ENCODE measurements around the gene PTPN5.

The PTPN5 gene

DNA sequence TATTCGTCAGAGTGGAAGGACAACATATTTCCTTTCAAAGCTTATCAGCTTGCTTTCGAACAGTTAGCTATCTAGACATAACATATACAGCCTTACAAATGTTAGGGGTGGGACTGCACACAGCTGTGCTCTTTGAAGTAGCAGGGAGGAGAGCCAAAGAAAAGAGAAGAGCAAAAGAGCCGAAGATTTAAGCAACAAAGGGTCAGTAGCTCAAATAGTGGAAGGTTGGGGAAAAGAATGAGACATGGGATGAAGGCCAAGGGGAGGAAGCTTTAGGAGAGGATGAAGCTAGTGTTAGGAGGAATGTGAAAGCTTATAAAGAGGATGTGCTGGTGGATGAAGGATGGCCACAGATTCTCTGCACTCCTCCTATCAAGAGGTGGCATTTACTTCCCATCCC, 33.8 kb downstream of the PTPN5 start (continued):
- TF ChIP-seq, protein P1, sequence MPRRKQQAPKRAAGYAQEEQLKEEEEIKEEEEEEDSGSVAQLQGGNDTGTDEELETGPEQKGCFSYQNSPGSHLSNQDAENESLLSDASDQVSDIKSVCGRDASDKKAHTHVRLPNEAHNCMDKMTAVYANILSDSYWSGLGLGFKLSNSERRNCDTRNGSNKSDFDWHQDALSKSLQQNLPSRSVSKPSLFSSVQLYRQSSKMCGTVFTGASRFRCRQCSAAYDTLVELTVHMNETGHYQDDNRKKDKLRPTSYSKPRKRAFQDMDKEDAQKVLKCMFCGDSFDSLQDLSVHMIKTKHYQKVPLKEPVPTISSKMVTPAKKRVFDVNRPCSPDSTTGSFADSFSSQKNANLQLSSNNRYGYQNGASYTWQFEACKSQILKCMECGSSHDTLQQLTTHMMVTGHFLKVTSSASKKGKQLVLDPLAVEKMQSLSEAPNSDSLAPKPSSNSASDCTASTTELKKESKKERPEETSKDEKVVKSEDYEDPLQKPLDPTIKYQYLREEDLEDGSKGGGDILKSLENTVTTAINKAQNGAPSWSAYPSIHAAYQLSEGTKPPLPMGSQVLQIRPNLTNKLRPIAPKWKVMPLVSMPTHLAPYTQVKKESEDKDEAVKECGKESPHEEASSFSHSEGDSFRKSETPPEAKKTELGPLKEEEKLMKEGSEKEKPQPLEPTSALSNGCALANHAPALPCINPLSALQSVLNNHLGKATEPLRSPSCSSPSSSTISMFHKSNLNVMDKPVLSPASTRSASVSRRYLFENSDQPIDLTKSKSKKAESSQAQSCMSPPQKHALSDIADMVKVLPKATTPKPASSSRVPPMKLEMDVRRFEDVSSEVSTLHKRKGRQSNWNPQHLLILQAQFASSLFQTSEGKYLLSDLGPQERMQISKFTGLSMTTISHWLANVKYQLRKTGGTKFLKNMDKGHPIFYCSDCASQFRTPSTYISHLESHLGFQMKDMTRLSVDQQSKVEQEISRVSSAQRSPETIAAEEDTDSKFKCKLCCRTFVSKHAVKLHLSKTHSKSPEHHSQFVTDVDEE (CRISPR knock-in tag; IDR thresholded peaks at IDR 0.05) = no peak

DNA sequence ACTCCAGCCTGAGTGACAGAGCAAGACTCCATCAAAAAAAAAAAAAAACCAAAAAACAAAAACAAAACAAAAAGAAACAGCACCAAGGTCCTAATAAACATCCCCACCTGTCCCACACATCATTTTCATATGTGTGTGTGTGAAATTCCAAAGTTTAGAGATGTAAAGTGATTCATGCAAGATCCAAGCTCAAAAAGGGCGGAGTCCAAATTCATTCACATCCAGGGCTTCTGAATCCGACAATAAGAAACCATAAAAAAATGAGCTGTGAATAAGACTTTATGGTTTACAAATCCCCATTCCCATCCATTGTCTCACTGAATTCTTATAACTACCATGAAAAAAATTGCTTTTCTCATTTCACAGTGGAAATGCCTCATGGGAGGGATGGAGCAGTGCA, 34.7 kb downstream of the PTPN5 start:
- TF ChIP-seq, protein P2, sequence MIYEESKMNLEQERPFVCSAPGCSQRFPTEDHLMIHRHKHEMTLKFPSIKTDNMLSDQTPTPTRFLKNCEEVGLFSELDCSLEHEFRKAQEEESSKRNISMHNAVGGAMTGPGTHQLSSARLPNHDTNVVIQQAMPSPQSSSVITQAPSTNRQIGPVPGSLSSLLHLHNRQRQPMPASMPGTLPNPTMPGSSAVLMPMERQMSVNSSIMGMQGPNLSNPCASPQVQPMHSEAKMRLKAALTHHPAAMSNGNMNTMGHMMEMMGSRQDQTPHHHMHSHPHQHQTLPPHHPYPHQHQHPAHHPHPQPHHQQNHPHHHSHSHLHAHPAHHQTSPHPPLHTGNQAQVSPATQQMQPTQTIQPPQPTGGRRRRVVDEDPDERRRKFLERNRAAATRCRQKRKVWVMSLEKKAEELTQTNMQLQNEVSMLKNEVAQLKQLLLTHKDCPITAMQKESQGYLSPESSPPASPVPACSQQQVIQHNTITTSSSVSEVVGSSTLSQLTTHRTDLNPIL (CRISPR knock-in tag; IDR thresholded peaks at IDR 0.05; ENCODE audit: low read depth) = no peak
- TF ChIP-seq PPARA (CRISPR knock-in tag; IDR thresholded peaks at IDR 0.05; ENCODE audit: borderline replicate concordance) = no peak
- TF ChIP-seq, protein P3, sequence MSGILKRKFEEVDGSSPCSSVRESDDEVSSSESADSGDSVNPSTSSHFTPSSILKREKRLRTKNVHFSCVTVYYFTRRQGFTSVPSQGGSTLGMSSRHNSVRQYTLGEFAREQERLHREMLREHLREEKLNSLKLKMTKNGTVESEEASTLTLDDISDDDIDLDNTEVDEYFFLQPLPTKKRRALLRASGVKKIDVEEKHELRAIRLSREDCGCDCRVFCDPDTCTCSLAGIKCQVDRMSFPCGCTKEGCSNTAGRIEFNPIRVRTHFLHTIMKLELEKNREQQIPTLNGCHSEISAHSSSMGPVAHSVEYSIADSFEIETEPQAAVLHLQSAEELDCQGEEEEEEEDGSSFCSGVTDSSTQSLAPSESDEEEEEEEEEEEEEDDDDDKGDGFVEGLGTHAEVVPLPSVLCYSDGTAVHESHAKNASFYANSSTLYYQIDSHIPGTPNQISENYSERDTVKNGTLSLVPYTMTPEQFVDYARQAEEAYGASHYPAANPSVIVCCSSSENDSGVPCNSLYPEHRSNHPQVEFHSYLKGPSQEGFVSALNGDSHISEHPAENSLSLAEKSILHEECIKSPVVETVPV (CRISPR knock-in tag; IDR thresholded peaks at IDR 0.05) = no peak
- TF ChIP-seq TCF4 (CRISPR knock-in tag; IDR thresholded peaks at IDR 0.05; ENCODE audit: borderline replicate concordance) = no peak
- no peak for TF ChIP-seq ZNF565 (CRISPR knock-in tag; conservative IDR thresholded peaks at IDR 0.05; ENCODE audit: low read depth)
- TF ChIP-seq ZFP30 (CRISPR knock-in tag; IDR thresholded peaks at IDR 0.05) = no peak
- TF ChIP-seq GLIS3 (CRISPR knock-in tag; IDR thresholded peaks at IDR 0.05) = no peak
- TF ChIP-seq ARNTL (CRISPR knock-in tag; IDR thresholded peaks at IDR 0.05; ENCODE audit: borderline replicate concordance, low read depth) = no peak
- TF ChIP-seq SNAI2 (CRISPR knock-in tag; IDR thresholded peaks at IDR 0.05) = no peak
- no peak for TF ChIP-seq ZNF8 (CRISPR knock-in tag; IDR thresholded peaks at IDR 0.05)
- TF ChIP-seq, protein P1 (CRISPR knock-in tag; IDR thresholded peaks at IDR 0.05) = no peak
- TF ChIP-seq CSDC2 (CRISPR knock-in tag; IDR thresholded peaks at IDR 0.05) = no peak
- TF ChIP-seq ZNF70 (CRISPR knock-in tag; IDR thresholded peaks at IDR 0.05) = no peak
- no peak for ATAC-seq

DNA sequence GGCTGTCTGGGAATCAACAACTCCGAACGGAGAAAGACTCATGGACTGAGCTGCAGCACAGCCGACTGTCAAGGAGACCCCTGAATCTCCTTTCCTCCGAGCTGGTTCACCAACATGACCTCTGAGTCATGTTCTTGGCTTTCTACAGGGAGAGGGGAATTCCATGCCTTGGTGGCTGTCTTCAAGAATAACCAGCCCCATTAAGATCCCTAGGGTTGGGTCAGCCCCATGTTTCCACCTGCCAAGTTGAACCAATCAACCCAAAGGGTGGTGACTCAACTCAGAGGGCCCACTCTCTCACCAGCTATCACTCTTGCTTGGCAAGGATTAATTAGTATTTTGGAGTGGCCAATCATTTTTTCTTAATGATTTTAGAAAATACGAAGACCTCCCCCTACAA, 37.3 kb downstream of the PTPN5 start:
- TF ChIP-seq OSR1 (CRISPR knock-in tag; IDR thresholded peaks at IDR 0.05) = no peak
- TF ChIP-seq ZFP30 (CRISPR knock-in tag; IDR thresholded peaks at IDR 0.05) = no peak
- no peak for TF ChIP-seq CSDC2 (CRISPR knock-in tag; IDR thresholded peaks at IDR 0.05)
- TF ChIP-seq ZFP3 (CRISPR knock-in tag; IDR thresholded peaks at IDR 0.05) = no peak
- no peak for TF ChIP-seq RARB (CRISPR knock-in tag; IDR thresholded peaks at IDR 0.05)
- TF ChIP-seq, protein P2 (CRISPR knock-in tag; IDR thresholded peaks at IDR 0.05; ENCODE audit: low read depth) = no peak
- TF ChIP-seq, protein P4, sequence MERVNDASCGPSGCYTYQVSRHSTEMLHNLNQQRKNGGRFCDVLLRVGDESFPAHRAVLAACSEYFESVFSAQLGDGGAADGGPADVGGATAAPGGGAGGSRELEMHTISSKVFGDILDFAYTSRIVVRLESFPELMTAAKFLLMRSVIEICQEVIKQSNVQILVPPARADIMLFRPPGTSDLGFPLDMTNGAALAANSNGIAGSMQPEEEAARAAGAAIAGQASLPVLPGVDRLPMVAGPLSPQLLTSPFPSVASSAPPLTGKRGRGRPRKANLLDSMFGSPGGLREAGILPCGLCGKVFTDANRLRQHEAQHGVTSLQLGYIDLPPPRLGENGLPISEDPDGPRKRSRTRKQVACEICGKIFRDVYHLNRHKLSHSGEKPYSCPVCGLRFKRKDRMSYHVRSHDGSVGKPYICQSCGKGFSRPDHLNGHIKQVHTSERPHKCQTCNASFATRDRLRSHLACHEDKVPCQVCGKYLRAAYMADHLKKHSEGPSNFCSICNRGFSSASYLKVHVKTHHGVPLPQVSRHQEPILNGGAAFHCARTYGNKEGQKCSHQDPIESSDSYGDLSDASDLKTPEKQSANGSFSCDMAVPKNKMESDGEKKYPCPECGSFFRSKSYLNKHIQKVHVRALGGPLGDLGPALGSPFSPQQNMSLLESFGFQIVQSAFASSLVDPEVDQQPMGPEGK (CRISPR knock-in tag; IDR thresholded peaks at IDR 0.05; ENCODE audit: borderline replicate concordance) = no peak
- TF ChIP-seq TCF4 (CRISPR knock-in tag; IDR thresholded peaks at IDR 0.05; ENCODE audit: borderline replicate concordance) = no peak
- no peak for TF ChIP-seq PPARA (CRISPR knock-in tag; IDR thresholded peaks at IDR 0.05; ENCODE audit: borderline replicate concordance)
- no peak for TF ChIP-seq BACH2 (CRISPR knock-in tag; IDR thresholded peaks at IDR 0.05; ENCODE audit: borderline replicate concordance)
- TF ChIP-seq, protein P5, sequence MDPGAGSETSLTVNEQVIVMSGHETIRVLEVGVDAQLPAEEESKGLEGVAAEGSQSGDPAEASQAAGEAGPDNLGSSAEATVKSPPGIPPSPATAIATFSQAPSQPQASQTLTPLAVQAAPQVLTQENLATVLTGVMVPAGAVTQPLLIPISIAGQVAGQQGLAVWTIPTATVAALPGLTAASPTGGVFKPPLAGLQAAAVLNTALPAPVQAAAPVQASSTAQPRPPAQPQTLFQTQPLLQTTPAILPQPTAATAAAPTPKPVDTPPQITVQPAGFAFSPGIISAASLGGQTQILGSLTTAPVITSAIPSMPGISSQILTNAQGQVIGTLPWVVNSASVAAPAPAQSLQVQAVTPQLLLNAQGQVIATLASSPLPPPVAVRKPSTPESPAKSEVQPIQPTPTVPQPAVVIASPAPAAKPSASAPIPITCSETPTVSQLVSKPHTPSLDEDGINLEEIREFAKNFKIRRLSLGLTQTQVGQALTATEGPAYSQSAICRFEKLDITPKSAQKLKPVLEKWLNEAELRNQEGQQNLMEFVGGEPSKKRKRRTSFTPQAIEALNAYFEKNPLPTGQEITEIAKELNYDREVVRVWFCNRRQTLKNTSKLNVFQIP (CRISPR knock-in tag; IDR thresholded peaks at IDR 0.05; ENCODE audit: borderline replicate concordance, low read depth) = no peak
- no peak for ATAC-seq

Measured in SK-N-SH treated with all-trans-retinoic acid at 6 μM for 48 hours (cell line).